Right ventricle myocardium inferior (tissue), 1 donor: ENCODE results near the gene EFNA3. TPM values are rescaled to one million over a fixed set of nuclear protein-coding genes. Genes with fewer than 3 reads are reported as not detected.
A peak's percentile ranks its signal among the peaks of the same experiment; 100 is the strongest.

Source experiments
- ATAC-seq: fragments of 200-7000 bp; cut with Tn5 transposase; one replicate; pipeline ENCODE4 v1.9.1; 2020; ENCODE audit warnings: mild to moderate bottlenecking, moderate library complexity
- DNase-seq: peaks from one replicate; pipeline ENCODE4 v3.0.0; 2021; ENCODE audit errors: missing footprints
- intact Hi-C: fragments of 100-400 bp; cut with DNase I; formaldehyde crosslinking; loops from one replicate; pipeline ENCODE4 v1.11.0; 2022
- long read RNA-seq: library from polyadenylated mRNA; unstranded; transcript quantifications from one replicate; pipeline ENCODE4 v2.0.0, GENCODE V29; 2021
- total RNA-seq: library from RNA; stranded (reverse); fragmentation: NEBNext Ultra II Directional; extraction: Animal tissue kit (Norgen Biotek cat#: 25700); gene quantifications from one replicate; pipeline ENCODE4 v1.2.1, GENCODE V29; 2021
- donor health status: DM: no; HTN: yes; CAD: no; lungs with severe emphysema.

The EFNA3 gene, protein sequence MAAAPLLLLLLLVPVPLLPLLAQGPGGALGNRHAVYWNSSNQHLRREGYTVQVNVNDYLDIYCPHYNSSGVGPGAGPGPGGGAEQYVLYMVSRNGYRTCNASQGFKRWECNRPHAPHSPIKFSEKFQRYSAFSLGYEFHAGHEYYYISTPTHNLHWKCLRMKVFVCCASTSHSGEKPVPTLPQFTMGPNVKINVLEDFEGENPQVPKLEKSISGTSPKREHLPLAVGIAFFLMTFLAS
- total RNA-seq, result 1.1 TPM
- long read RNA-seq, partial matches to known transcripts, result 1 of 1 reads
- long read RNA-seq, other reads (novel, unspliced or antisense), result 0 of 1 reads

DNA sequence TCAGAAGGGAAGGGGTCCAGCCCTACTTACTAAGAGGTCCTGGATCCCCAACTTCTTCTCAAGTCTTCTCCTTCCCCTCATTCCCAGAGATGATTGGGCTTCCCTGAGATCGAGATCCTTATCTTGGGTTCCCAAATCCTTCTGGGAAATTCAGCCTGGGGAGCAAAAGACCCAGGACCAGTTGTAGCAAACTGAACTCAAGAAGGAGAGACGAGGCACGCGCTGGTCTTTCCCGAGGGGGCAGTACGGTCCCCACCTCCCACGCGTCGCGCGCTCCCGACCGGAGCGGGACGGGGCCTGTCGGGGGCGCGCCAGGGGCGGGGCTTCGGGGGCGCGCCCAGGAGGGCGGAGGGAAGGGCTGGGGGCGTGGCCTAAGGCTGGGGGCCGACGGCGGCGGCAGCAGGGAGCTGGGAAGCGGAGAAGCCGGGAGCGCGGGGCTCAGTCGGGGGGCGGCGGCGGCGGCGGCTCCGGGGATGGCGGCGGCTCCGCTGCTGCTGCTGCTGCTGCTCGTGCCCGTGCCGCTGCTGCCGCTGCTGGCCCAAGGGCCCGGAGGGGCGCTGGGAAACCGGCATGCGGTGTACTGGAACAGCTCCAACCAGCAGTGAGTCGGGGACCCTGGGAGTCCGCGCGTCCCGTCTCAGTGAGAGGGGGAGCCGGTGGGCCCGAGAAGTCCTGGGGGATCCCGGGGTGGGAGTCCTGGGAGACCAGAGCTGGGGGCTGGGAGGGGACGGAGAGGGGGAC is at the start of gene EFNA3:
EFNA3 (plus strand) TSS at position 369 of the 741 bp plus-strand sequence; CDS start at position 474, 105 bp downstream.
- DNase-seq (peak; percentile 82), ATAC-seq (peak; percentile 87)

DNA sequence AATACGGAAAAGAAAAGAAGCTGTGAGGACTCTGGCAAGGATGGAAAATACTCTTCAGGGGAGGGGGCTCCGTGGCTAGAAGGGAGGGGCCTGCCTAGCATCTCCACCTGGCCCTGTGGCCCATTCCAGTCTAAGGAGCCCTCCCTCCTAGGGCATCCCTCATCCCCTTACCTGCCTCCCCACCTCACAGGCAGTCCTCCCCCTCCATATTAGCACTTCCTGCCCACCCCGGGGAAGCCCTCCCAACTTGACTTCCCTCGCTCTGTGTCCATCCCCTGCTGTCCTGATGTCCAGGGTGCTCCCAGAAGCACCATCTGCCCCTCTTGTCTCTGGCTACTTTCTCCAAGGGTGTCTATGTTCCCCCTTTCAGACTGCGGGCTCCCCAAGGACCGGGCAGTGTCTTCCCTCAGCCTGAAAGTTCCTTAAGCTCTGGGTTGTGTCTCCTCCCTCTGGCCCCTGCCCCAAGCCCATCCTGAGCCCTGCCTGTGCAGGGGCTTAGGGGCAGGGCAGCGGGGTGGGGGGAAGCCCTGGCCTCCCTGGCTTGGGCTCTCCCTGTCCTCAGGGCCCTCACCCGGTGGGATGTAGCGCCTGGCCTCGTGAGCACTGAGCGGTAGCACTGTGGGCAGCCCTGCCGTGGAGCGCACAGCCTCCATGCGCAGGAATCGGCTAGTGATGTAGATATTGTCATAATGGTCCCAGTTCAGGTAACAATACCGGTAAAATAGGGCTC is 49.0 kb upstream of the EFNA3 start:
- intact Hi-C loops, result no loop called here
- DNase-seq (no peak), ATAC-seq (no peak)

More for the DNA sequence above, at the start of gene EFNA3:
- intact Hi-C loops, result no loop called here

DNA sequence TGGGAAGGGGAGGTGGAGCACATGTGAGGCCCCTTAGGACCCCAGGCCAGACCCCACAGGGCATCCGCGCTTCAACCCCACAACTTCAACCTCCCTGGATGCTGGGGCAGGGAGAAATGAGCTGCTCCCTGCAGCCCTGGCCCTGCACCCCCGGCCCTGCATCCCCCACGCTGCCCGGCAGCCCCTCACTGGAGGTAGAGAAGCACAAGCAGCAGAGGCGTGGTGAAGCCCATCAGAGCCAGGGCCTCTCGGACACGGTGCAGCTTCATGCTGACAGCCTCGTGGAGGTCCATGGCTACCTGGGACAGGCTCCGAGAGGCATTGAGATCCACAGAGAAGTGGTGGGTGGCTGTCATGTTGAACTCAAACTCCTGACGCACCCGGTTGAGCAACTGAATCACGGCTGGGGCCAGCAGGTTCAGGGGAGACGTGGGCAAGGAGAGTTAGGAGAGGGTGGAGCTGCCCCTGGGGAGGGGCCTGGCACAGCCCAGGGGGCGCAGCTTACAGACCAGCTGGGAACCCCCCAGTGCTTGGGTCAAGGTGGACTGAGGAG is 48.3 kb upstream of the EFNA3 start:
- ATAC-seq (no peak), DNase-seq (no peak)
- intact Hi-C loops, result no loop called here

DNA sequence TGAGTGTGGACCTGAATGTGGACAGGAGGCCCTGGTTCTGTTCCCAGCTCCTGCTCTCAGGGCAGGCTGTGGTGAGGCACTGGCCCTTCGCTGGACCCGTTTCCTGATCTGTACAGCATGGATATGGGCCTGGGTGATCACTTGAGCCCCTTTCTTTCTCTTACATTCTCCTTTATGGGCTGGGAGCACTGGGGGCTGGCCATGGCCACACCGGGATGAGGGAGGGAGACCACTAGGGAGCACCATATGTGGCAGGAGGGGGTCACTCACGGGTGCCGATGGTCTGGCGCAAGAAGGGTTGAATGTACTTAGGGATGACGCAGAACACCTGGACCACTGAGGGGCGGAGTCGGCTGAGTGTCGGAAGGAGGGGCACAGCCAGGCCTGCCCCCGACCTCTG is 47.7 kb upstream of the EFNA3 start:
- intact Hi-C loops, result no loop called here
- no peak for ATAC-seq
- no peak for DNase-seq

DNA sequence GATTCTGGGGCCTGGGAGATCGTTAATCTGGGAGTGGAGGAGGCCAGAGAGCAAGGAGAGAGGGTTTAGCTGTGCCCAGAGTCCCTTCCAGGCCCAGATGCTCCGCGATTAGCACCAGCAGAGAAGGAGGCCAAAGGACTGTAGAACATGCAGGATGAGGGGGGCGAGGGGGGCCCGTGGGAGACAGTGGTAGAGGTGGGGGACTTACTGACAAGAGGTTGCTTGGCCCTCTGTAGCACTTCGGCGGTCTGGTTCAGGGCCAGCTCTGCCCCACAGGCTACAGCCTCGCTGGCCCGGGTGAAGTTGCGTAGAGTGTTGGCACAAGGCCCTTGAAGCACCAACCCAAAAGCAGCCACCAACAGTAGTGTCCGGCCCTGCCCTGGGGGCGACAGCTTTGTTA is 45.8 kb upstream of the EFNA3 start:
- DNase-seq (no peak), ATAC-seq (no peak)
- intact Hi-C loops, result no loop called here

DNA sequence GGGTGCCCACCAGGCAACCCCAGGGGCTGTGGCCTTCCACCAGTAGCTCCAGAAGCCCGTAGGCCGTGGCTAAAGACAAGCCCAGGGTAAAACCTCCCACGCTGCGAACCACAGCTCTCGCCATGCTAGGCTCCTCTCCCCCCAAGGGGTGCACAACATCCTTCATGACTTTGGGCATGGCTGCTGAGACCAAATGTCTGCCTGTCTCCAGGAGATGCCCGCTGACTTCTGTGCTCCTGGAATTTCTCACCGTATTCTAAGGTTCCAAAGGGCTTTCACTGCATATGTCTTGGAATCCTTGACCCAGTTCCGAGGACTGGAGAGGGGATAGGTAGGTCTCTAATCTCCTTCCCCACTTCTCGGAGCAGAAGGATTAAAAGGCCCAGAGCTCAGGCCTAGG is 45.1 kb upstream of the EFNA3 start, which contains the start of the genes DCST1 and DCST2:
DCST1 (plus strand) TSS at position 301 of the 400 bp plus-strand sequence. CDS start 213 bp downstream, outside the sequence.
DCST2 (minus strand) TSS at position 258 of the 400 bp plus-strand sequence; CDS start at position 178, 80 bp downstream.
- ATAC-seq, result no peak
- intact Hi-C loops, result no loop called here
- no peak for DNase-seq

DNA sequence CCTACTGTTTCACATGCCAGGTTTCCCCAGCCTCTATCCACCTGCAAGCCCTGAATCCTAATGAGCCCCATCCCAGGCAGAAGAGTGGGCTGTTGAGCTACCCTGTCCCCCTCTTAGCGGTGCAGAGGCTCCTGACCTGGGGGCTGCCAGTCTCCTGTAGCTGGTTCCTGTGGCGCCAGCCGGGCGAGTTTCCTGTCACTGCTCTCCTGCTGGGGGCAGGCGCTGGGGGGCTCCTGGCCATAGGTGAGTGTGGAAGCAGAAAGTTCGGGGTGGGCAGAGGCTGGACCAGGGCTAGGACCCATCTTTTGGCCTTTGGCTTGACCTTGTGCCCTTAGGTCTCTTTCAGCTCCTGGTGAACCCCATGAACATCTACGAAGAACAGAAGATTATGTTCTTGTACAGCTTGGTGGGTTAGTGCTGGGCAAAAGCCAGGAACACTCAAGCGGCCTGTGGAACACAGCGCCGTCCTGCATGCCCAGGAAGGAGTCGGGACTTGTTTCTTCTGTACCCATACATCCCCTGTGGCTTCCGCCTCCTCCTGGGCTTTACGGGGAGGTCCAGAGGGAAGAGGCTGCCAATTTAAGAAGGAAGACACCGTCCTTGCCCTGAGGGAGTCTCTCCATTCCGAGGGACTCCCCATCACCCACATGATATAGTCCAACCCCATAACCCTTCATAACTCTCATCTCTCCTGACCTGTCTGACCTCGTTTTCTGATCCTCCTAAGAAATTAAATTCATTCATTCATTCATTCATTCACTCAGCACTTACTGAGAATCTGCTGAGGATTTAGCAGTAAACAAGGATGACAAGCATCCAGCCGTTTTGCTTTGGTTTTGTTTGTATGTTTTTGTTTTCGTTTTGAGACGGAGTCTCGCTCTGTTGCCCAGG is 44.1 kb upstream of the EFNA3 start:
- intact Hi-C loops, result no loop called here
- ATAC-seq, result no peak
- no peak for DNase-seq

DNA sequence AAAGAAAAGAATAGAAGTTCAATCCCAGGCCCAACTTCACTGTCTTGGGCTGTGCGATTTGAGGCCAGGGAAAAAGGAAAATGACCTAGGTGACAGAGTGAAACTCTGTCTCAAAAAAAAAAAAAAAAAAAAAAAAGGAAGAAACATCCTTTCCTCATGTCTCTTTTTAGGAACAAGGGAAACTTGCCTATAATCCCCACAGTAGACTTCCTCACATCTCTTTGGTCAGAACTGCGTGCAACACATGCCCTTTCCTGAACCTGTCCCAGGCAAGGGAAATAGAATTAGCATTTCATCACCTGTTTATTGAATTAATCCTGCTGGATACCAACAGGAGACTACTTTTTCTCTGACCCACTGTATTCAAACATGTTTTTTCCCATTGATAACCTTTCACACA is 42.7 kb upstream of the EFNA3 start:
- intact Hi-C loops, result no loop called here

DNA sequence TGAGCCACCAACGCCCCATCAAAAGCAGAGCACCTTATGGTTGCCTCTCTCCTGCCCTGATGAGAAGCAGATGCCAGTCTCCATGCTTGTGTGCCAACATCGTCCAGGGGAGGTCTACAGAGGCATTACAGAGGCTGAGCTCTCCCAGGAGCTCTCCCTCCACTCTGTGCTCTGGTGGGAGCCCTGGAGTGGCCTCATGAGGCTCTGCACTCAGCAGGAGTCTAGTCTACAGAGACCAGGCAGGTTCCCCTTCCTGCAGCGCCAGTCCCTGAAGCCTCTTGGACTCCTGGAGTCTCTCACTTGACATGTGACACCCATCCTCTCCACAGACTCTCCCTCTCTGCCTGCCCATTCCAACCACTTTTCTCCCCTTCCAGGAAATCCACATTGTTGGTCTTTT is 41.6 kb upstream of the EFNA3 start:
- intact Hi-C loops, result no loop called here
- DNase-seq, result no peak
- ATAC-seq, result no peak

More for the DNA sequence above, 42.7 kb upstream of the EFNA3 start:
- no peak for DNase-seq
- ATAC-seq, result no peak

DNA sequence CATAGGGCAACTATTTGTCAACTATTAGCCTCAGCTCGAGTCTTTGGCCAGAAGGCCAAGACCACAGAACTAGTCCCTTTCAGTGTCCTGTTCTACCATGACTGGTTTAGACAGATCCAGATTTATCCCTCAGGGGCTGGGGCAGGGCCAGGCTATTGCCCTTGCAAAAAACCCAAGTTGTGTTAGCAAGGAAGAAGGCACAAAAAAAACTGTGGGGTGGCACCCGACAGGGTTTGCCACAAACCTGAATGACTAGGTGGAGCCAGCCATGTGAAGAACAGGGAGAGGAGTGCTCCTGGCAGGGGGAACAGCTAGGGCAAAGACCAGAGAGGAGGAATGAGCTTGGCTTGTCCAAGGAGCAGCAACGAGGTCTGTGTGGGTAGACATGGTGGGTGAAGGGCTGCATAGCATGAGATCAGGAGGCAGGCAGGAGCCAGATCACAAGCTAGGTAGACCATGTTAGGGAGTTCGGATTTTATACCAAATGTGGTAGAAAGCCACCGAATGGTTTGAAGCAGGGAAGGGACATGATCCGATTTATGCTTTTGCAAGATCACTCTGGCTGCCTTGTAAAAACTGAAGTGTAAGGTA is 40.7 kb upstream of the EFNA3 start:
- intact Hi-C loops, result no loop called here
- ATAC-seq, result no peak
- no peak for DNase-seq

DNA sequence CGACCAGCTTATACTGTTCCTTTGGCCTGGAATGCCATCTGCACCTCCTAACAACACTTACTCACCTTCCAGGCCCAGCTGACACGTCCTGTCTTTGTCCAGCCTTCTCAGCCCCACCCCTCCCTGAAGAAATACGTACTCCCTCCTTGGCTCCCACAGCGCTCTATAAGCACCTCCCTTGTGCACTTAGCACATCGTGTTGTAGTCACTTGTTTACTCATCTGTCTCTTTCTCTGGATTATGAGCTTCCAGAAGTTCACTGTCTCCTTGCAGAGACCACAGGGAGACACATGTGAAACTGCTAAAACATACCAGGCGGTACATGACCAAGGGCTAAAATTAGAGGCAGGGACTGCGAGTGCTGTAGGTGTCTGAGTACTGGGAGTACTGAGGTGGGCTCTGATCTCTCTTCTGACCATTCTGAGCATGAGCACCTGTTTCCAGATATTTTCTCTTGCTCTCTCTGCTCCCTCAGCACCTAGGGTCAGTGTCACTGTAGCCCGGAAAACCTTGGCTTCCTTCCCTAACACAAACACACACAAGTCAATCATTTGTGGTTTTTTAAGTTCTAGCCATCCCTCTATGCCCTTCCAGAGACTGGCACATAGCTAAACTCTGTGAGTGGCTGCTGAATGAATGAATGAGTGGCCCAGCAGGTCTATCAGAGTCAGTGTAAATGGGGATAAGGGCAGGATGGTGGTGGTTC is 39.9 kb upstream of the EFNA3 start:
- no peak for DNase-seq
- intact Hi-C loops, result no loop called here
- ATAC-seq, result no peak

DNA sequence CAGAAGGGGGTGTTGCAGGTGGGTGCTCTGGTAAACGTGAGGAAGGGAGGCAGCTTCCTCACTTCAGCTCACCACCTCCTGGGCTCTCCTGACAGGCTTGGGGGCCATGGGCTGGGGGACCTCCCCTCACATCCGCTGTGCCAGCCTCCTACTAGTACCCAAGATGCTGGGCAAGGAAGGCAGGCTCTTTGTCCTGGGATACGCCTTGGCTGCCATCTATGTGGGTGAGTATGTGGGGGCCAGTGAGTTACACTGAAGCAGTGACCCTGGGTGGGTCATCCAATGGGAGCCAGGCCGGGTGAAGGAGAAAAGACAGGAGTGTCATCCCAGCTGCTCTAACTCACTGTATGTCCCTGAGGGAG is 39.3 kb upstream of the EFNA3 start:
- ATAC-seq (peak; percentile 11), DNase-seq (no peak)
- intact Hi-C loops, result no loop called here

DNA sequence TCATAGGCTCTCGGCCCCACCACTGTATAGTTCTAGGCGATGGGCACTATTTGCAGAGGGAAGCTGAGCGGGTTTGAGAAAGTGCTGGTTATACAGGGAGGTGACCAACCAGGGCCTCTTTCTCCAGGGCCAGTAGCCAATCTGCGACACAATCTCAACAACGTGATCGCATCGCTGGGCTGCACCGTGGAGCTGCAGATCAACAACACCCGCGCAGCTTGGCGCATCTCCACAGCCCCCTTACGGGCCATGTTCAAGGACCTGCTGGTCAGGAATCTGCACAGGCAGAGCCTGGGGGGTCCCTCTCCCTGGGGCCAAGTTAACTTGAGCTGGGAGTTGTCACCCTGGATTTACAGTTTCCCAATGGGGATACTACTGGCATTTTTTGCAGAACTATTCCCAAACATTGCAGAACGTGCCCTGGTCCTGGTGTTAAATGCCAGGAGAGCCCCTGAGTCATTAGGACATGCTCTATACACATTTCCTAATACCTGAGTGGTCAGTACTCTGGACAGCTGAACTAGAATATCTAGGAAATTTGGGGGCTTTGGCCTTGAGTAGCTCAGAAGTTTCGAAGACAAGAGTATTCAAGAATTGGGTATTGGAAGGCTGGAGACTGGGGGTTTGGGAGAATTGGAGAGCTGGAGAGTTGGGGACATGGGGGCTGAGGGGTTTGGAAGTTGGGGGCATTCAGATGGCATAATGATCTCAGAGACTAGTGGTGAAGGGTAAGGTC is 38.1 kb upstream of the EFNA3 start:
- ATAC-seq (no peak), DNase-seq (peak; percentile 67)
- intact Hi-C loops, result no loop called here

DNA sequence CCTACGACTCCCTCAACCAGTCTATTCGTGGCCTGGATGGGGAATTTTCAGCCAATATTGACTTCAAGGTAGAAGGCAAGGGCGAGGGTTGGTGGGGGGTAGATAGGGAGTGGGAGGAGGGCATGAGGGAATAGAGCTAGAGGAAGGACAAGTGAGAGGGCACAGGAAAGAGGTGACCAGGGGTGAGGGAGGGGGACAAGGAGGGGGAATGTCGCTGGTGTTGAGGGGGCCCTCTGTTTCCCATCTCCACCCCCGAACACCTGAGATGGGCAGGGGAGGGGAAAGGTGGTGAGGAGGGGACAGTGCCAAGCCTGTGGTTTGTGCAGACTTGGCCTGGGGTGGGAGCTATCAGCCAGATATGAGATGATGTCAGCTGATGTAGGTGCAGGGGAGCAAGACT is 35.8 kb upstream of the EFNA3 start:
- intact Hi-C loops, result no loop called here
- DNase-seq (no peak), ATAC-seq (no peak)

DNA sequence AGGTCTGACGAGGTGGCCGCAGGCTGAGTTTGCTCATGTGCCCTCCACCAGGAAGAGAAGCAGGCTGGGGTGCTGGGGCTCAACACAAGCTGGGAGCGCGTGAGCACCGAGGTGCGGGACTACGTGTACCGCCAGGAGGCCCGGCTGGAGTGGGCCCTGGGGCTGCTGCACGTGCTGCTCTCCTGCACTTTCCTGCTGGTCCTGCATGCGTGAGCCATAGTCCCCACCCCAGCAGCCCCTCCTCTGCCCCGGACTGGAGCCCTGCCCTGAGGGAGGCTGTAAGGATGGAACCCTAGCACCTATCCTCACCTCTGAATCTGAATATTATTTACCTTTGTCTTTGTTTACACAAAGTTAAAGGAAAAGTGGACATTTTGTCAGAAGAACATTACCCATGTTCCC is 35.3 kb upstream of the EFNA3 start:
- no peak for DNase-seq
- no peak for ATAC-seq
- intact Hi-C loops, result no loop called here

DNA sequence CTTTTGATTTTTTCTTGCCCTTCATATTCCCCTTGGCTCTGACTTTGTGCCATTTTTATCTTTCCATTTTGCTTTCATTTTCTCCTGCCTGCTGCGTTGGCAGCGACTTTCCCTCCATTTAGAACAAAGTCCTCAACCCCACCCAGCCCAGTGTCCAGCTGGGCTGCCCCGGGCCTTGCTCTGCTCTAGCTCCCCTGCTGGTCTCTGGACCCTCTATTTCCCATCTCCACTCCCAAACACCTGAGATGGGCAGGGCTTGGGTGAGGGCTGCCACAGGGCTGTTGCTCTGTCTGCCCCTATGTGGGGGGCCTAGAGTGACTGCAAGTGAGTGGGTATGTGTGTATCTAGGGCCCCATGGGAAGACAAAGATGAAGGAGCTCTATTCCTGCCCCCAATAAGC is 34.8 kb upstream of the EFNA3 start:
- DNase-seq (no peak), ATAC-seq (no peak)
- intact Hi-C loops, result loop anchor here (2.0 kb wide), 1 partner anchor 41 kb away; no protein-coding TSS in a partner anchor

DNA sequence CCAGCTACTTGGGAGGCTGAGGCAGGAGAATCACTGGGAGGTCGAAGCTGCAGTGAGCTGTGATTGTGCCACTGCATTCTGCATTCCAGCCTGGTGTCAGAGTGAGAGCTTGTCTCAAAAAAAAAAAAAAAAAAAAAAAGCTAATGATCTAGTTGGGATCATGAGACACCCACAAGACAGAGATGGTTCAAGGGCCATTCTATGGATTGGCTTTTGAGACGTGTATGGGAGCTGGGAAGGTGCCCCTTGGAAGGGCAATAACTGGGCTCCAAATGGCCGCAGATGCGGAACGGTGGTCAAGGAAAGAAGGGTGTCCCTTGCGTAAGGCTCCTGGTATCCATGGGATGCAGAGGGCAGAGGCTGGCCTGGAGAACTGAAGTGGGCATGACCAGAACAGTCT is 34.3 kb upstream of the EFNA3 start:
- DNase-seq, result no peak
- ATAC-seq, result no peak
- intact Hi-C loops, result loop anchor here (2.0 kb wide), 1 partner anchor 40 kb away; no protein-coding TSS in a partner anchor
